Limb (tissue), 2 donors: ENCODE measurements around the gene IQSEC1.

Experiments
- DNase-seq, 2 donors: peaks; one replicate each; pipeline ENCODE4 v3.0.0-alpha.2; 2016; ENCODE audit errors: extremely low spot score in 2 of 2

Gene IQSEC1

DNA sequence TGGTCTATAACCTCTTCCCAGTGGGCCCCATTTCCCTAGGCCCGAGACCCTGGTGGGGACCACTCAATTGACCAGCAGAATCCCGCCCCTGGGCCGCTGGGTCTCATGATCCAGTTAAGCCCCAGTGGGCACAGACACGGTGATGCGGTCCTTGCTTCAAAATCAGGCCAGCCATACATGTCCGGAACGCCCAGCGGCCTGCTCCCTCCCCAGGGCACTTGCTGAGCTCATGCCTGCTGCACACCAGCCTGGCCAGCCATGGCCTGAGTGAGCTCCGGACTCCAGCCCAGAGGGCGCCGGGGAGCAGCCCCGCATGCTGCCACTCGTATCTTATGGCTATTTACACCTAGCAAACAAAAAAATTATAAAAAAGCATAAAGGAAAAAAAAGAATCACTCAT lies 34.4 kb upstream of the IQSEC1 start:
- DNase-seq: peak in 1 of 2 donors; percentile 23

DNA sequence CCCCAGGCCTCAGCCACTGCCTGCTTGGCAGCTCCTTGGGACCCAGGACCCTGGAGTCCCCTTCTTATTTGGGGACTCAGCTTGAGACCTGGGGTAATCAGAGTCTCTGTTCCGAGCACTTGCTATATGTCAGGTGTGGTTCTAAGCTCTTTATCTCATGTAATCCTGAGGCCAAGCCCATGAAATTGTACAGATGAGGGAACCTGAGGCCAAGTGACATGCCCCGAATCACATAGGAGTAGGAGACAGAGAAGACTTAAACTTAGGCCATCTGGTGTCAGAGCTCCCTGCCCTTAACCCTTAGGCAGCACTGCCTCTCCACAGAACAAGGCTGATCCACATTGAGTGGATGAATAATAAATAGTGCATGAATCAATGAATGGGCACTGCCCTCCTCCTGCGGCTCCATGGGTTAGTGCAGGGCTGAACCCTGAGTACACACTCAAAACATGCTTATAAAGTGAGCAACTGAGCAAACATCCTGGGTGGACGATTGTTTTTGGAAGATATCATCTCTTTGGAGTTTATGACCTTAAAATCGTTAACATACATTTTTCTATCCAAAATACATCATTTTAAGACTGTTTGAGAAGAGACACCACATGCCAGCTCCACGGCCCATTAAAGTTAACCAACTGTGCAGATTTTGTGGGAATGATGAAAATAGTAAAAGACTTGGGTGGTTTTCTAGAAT lies 33.2 kb upstream of the IQSEC1 start:
- no peak for DNase-seq

DNA sequence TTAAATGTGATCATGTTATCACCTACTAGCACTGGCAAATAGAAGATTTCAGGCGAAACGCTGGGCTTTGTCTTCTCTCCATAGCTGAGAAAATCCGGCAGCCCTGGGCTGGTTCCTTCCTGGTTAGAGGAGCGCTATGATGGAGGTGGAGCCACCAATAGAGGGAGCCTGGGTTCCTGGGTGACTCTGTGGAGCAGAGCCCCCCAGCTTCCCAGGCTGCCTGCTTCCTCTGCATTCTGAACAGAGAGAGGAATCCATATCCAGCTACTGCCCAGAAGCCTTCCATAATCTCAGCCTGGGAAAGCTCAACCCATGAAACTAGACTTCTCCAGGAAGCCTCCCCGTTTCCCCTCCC lies 32.6 kb upstream of the IQSEC1 start:
- DNase-seq: no peak

DNA sequence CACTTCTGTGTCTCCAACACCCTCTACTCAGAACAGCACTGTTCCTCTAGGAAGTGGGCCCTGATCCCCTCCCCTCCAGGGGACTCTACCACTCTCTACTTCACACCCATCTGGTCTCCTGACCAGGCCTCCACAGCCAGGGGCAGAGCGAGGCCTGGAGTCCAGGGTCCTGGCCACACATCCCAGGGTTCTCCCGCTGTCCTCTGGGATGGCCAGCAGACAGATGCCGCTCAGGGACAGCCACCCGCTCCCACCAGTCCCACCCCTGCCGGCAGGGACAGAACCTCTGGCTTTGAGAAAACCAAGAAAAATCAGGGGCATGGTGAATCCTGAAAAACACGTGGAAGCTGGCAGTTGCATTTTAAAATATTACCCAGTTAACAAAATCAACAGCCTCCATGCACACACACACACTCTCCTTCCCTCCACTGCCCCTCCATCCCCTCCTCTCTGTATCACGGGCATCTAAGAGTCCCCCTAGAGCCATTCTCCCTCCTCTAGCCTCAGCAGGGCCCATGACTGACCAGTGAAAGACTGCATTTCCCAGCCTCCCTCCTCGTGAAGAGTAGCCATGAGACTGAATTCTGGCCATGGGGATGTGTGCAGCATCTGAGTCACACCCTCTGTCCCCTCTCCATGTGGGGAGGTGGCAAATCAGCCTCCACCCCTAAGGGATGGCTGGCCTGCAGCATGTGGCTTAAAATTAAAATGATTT lies 32.1 kb upstream of the IQSEC1 start:
- DNase-seq: no peak

DNA sequence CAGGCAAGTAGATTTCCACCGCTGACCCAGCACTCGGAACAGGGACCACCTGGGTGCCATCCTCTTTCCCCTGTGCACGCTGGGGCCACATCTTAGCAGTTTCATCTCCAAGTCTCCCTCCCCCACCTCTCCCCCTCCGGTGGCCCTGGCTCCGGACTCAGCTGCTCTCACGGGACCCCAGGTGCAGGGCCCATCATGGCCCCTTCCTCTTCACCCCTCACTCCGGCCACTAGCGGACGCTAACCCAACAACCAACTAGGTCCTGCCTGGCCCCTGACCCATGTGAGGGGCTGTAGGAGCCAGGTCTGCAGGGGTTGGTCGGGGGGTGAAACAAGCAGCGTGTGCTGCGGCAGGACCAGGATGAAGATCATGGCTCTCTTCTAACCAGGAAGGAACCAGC lies 31.3 kb upstream of the IQSEC1 start:
- no peak for DNase-seq

DNA sequence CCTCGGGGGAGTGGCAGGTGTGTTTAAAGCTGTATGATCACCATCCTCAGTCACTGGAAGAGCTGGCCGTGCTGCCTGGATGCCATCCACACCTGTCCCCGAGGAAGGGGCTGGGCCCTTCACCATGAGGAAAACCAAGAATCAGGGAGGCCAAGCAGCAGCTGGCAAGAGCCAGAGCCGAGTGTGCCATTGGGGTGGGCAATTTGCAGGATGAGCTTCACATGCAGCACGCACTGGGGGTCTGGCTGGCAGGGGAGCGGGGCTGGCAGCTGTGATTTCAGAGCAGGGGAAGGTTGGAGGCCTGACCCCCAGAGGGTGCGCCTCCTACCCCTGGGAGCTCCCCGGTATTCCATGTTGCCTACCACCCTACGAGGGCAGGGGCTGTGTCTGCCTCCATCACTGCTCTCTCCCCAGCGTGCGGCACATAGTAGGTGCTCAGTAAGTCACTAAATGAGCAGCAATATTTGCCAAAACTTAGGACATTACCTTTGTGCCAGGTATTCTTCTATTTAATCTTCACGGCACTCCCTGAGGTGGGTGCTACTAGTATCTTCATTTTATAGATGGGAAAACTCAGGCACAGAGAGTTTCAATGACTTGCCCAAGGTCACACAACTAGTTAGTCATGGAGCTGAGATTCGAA lies 30.3 kb upstream of the IQSEC1 start:
- DNase-seq: no peak

DNA sequence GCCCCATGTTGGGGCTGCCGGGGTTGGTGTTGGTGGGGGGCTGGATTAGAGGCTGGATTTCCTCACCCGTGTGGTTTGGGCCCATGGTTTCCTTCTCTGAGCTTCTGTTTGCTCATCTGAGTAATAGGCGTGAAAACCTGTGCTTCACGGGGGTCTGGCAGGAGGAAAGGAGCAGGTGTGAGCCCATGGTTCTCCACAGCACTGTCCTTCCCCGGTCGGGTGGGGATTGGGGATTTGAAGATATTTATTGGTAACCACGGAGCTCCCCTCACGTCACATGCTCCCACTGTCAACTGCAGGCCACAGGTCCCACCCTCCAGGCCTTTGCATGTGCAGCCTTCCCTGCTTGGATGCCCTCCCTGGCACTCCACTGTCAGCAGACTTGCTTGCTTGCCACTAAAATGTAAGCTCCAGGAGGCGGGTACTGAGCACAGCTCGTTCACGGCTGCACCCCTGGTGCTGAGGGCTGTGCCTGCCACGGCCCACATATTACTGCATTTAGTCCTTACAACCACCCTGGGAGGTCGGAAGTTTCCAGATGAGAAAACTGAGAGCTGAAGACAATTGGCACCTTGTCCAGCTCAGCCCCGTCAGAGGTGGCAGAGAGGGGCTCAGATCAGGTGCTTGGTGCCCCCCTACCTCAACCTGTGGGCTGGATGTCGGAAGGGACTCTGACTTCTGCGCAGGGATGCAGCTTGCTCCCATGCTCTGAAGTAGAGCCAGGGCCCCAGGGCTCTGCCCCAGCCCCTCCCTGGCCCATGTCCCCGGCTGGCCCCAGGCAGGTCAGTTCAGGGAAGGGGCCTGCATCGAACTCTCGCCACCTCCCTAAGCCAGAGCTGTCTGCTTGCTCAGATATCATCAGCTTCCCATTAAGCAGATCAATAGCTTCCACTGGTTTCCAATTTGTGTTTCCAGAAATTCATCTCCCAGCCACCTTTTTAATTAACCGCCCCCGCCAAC lies 29.4 kb upstream of the IQSEC1 start:
- DNase-seq: no peak

DNA sequence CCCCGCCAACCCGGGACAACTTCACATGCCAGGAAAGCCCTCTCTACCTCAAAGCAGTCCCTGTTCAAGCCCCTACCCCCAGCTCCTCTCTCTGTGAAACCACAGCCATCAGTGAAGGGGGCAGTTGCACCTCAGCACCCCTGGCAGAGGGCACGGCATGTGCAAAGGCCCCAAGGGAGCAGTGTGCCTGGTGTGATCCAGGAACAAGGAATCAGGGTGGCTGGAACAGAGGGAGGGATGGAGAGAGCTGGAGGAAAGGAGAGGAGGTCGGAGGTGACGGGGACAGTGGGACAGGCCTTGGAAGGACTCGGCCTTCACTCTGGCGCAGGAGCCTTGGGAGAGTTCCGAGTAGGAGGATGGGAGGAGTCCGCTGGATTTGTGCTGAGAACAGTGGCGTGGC lies 26.5 kb upstream of the IQSEC1 start:
- DNase-seq: no peak

DNA sequence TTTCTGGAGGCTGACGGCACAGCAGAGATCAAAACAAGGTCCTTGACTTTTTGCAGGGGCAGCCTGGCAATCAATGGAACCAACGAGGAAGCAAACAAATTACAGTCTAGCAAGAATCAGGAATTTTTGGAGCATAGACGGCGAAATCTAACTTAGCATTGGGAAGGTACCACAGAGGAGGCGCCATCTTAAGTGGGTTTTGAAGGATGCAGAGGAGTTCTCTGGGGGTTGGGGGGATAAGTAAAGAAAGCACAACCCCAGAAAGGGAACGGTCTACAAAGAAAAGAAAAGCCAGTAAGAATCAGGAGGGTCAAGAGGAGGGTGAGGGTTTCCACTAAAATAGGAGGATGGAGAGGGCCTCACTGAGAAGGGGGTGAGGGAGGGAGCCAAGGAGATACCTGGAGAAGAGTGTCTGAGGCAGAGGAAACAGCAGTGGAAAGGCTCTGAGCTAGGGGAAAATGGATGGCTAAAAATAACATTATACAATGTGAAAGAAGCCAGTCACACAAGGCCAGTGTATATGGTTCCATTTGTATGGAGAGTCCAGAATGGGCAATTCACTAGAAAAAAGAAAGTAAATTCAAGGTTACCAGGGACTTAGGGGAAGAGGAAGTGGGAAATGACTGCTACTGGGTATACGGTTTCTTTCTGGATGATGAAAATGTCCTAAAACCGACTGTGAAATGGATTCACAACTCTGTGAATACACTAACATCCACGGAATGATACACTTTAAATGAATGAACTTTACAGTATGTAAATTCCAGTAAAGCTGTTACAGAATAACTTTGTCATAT lies 25.2 kb upstream of the IQSEC1 start:
- DNase-seq: no peak

DNA sequence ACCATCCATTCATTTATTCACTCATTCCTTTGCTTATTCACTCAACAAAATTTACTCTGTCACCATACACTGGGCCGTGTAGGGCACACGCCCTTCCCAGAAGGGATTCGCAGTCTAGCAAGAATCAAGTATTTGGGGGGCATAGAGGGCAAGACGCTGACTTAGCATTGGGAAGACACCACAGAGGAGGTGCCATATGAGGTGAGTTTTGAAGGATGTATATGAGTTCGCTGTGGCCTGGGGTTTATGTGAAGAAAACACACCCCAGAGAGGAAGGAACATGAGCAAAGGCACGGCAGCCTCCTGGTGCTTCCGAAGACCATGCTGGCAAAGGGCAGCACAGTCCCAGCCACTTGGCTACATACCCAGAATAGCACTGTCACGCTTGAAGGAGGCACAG lies 23.1 kb upstream of the IQSEC1 start:
- no peak for DNase-seq

DNA sequence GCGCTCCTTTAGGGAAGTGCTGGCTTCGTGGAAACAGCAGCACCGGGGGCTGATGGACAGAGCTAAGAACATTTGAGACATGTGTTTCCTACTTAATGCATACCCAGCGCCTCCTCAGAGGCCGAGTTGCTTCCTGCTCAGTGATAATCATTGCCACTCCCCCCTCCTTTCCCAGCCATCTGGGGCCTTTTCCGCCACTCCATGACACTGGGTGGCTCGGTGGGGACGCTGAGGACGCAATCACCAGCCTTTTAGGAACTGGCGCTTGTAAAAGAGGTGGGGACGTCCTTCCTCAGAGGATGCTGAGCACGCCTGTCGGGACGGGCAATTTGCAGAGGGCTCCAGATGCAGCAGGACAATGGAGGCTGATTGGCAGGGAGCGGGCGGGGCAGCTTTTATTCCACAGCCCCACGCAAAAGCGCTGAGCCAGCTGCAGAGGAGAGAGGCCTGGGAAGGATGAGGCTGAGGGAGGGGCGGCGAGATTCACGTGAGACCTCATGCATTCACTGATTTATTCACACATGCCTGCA lies 22.2 kb upstream of the IQSEC1 start:
- DNase-seq: no peak

DNA sequence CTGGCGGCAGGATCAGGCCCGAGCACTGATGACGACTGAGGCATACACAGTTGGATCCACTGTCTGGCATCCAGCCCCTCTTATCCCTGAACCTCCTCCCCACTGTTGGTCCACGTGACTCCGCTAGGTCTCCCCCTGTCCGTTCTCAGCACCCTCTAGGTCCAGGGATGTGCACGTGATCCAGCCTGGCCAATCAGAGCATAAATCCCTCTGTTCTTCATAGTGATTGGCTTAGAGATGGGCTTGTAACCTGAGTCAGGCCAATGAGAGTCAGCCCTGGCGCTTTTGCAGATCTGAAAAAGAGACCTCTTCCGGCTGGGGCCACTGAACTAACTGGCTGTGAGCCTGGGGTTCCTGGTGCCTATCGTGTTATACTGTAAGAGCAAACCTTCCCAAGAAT lies 20.5 kb upstream of the IQSEC1 start:
- DNase-seq: no peak

DNA sequence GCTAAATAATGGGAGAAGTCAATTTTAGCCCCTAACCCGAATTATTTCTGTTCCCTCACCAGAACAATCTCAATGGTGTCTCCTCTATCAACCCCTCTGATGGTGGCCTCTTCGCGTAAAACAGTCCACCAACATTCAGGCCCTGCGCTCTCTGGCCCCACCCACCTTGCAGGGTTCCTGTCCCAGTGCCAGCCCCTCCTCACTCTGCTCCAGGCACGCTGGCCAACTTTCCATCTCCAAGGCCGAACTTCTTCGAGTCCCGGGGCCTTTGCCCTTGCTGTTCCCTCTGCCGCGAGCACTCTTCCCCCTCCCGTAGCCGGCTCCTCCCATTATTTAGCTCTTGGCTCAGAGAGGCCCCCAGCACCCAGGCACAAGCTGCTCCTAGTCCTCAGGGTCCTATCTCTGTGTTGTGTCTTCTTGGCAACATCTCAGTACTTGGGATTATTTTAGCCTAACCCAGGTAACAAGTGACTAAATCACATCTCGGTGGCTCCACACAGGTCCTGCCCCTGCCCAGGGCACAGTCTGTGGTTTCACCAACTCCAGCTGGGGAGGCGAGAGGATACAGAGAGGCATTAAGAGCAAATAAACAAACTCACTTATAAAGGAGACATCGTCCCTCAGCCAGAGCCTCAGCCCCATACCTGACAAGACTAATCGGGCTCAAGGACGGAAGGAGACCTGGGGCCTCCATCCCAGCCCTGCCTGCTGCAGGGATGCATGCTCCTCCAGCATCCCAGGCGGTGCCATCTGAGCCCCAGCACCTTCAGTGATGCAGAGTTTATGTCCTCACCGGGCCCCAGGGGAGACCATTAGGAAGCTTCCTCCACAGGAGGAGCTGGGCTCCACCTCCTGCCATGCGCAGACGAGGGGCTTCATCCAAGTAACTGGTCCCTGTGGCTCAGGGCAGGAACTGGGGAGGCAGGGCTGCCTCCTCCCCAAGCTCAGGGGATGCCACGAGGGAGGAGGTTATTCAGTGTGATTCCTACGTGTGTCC lies 19.7 kb upstream of the IQSEC1 start:
- DNase-seq: no peak

DNA sequence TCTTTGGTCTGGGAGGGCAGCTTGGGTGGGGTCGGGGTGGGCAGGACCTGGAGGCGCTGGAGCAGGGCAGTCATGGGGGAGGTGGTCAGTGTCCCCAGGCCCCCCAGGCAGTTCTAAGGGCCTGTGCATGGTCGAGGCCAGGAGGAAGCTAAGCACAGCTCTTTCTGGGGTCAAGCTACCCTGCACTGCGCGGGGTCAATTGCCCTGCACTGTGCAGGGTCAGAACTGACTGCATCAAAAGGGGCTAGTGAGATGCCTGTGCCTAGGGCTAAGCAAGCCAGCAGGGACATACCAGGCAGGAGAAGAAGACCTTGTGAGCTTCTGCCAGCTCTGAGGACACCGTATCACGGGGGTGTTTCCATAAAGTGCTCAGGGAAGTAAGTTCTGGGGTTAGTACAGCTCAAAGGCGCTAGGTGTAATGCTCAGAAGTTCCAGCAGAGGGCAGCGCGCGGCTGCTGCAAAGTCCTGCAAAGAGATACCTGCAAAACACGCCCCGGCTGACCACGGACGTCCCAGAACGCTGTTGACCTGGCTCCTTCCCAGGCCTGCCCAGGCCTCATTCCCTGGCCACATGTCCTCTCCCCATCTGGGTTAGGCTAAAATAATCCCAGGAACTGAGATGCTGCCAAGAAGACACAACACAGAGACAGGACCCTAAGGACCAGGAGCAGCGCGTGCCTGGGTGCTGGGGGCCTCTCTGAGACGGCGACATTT lies 18.8 kb upstream of the IQSEC1 start:
- DNase-seq: peak; percentile 66 to 87

DNA sequence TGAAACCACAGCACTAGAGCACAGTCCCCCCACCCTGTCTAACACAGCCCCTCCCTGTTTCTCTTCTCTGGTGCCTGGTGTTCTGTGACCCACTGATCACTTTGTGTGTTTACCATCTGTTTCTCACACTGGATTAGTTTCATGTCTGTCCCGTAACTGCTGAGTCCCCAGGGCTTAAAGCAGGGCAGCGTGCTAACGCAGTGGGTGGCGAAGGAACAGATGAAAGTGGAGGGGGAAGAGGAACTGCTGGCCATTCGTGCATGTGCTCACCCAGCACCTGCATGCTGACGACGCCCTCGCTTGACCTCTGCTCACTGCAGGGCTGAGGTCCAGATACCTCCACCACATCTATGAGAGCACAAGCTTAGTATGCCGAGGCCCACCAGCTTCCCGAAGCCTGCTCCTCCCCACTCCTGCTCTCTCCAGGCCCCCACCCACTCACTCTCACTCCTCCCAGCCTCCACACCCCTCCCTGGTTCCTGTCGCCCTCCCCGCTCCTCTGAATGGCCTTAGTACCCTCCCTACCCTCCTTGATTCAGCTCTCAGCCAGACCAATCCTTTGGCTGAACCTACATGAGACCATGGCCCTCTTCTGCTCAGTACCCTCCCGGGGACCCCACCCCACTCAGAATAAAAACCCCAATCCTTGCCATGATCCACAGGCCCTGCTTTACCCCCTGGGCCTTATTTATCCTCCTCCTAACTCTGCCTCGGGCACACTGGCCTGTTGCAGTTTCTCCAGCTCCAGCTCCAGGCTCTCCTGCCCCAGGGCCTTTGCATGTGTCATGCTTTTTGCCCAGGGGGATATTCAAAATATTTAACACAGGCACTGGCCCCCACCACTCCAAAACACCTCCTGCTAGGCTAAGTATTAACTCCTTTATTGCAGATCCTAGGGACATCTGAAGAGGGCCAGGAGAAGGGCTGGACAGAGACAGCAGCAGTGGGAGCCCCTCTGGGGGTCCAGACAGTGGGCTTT lies 15.1 kb upstream of the IQSEC1 start:
- no peak for DNase-seq

DNA sequence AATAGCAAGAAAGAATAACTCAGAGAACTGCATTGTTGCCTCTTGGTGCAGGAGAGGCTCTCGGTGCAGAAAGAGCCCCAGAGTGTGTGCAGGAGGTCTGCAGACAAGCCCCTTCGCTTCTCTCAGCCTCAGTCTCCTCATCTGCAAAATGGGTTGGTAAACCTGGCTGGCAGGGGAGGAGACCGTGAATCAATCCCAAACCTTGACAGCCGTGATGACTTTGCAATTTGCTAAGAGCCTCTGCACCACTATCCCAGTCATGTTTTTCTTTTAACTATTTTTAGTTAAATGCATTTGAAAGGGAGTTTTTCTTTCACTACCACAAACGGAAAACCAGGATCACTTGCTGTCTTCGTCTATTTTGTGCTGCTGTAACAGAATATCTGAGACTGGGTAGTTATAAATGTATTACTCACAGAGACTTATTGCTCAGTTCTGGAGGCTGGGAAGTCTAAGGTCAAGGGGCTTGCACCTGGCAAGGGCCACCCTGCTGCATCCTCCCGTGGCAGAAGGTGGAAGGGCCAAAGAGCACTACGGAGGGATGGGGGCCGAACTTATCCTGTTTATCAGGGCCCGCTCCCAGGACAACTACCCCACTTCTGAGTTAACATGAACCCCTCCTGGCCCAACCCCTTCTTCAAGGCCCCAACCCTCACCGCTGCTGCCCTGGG lies 14.2 kb upstream of the IQSEC1 start:
- no peak for DNase-seq

DNA sequence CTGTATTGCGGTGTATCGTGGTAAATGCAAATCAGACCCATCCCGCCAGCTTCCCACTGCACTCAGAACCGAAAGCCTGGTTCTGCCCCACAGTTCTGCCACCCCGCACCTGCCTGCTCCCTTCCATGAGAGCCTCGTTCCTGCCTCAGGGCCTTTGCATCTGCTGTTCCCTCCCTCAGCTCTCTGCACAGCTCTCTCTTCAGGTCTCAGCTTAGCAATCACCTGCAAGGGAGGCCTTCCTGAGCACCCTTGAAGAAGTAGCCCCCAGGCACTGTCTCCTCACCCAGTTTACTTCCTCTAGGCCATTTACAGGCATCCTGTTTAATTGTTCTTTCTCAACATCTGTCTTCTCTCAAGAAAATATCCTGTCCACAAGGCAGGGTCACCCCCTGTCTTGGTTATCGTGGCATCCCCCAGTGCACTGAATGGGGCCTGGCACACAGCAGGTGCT lies 13.3 kb upstream of the IQSEC1 start:
- no peak for DNase-seq
